Endothelial cell of umbilical vein (primary cell): ENCODE results near the gene DOCK4. TPM values are rescaled to one million over a fixed set of nuclear protein-coding genes. Genes with fewer than 3 reads are reported as not detected.

Experiments
- BruUV-seq: library from RNA; stranded (reverse); fragments of 400-500 nt; replicated peaks from 2 replicates; lab custom pipeline; 2021; lab: Mats Ljungman, UMichigan
- CTCF ChIA-PET: fragments of 300-600, 350-600 bp; sonication (Branson Sonifier 250); formaldehyde crosslinking; loops from one replicate; lab custom pipeline; 2021; ENCODE audit warnings: antibody characterized with exemption, inconsistent platforms; lab: Charles Lee
- POLR2A ChIA-PET: fragments of 300-600, 350-600 bp; sonication (Branson Sonifier 250); formaldehyde crosslinking; loops from one replicate; lab custom pipeline; 2021; ENCODE audit warnings: antibody characterized with exemption, inconsistent platforms; lab: Charles Lee
- DNase-seq: peaks from one replicate; pipeline ENCODE4 v3.0.0-alpha.2; 2011; ENCODE audit warnings: low read depth, low spot score
- FAIRE-seq: peaks from 2 replicates; lab custom pipeline; 2011; peaks lifted over from hg19 to GRCh38; lab: Jason Lieb, UNC
- H2AFZ ChIP-seq: 2 replicates; pipeline ENCODE4 v1.6.0; 2012; ENCODE audit warnings: low read depth, low read length, control low read depth, inconsistent platforms
- H3K27ac ChIP-seq: 2 replicates; pipeline ENCODE4 v1.5.1; 2011; ENCODE audit warnings: low read depth, mild to moderate bottlenecking, control low read depth, low read length, moderate library complexity; ENCODE audit not compliant: insufficient read depth
- H3K27me3 ChIP-seq, 2 experiments: 2 replicates each; pipeline versions ENCODE4 v1.6.0 to v1.6.1; 2011; ENCODE audit warnings: low read length in 2 of 2, mixed read lengths in 1 of 2; ENCODE audit not compliant: control insufficient read depth in 2 of 2, insufficient read depth in 2 of 2
- H3K36me3 ChIP-seq, 2 experiments: 2 replicates in 1 of 2; 3 replicates in 1 of 2; pipeline ENCODE4 v1.5.1; 2011; ENCODE audit warnings: low read length in 2 of 2, mild to moderate bottlenecking in 1 of 2, moderate library complexity in 1 of 2; ENCODE audit not compliant: control insufficient read depth in 2 of 2, insufficient read depth in 2 of 2; ENCODE audit errors: extremely low read depth in 1 of 2
- H3K4me1 ChIP-seq: 3 replicates; pipeline ENCODE4 v1.5.1; 2011; ENCODE audit warnings: mild to moderate bottlenecking, low read length; ENCODE audit not compliant: control insufficient read depth, insufficient read depth; ENCODE audit errors: extremely low read depth
- H3K4me2 ChIP-seq: 2 replicates; pipeline ENCODE4 v1.6.1; 2011; ENCODE audit warnings: low read length, control low read depth, mixed read lengths; ENCODE audit not compliant: insufficient read depth
- H3K4me3 ChIP-seq, 3 experiments: fragments of 200-600 bp in 1 of 3; sonication (generic), shearing (Covaris generic) in 1 of 3; replicated peaks in 1 of 3; 2 replicates each; pipeline ENCODE4 v1.5.1; 2011 to 2016; ENCODE audit warnings: control low read depth in 3 of 3, low read length in 3 of 3, mild to moderate bottlenecking in 2 of 3, inconsistent platforms in 1 of 3, low read depth in 1 of 3, moderate library complexity in 1 of 3; ENCODE audit not compliant: insufficient read depth in 1 of 3
- H3K79me2 ChIP-seq: 2 replicates; pipeline ENCODE4 v1.6.0; 2012; ENCODE audit warnings: low read length, inconsistent platforms; ENCODE audit not compliant: control insufficient read depth, insufficient read depth
- H3K9ac ChIP-seq: replicated peaks from 2 replicates; pipeline ENCODE3; 2011; ENCODE audit warnings: low read length, control low read depth; ENCODE audit not compliant: insufficient read depth; ENCODE audit errors: extremely low read depth
- H3K9me1 ChIP-seq: replicated peaks from 3 replicates; pipeline ENCODE4 v1.6.0; 2011; ENCODE audit warnings: mild to moderate bottlenecking, low read length; ENCODE audit not compliant: control insufficient read depth, insufficient read depth; ENCODE audit errors: extremely low read depth
- H3K9me3 ChIP-seq: replicated peaks from 2 replicates; pipeline ENCODE4 v1.5.1; 2012; ENCODE audit warnings: low read length, inconsistent platforms; ENCODE audit not compliant: control insufficient read depth, insufficient read depth
- H4K20me1 ChIP-seq: replicated peaks from 2 replicates; pipeline ENCODE3; 2011; ENCODE audit warnings: mild to moderate bottlenecking, low read length; ENCODE audit not compliant: control insufficient read depth, insufficient read depth; ENCODE audit errors: extremely low read depth
- CTCF ChIP-seq, 2 donors: IDR thresholded peaks; 1 replicate in 1 of 2; 2 replicates in 1 of 2; pipeline ENCODE4 v1.5.1; 2011; ENCODE audit warnings: low read length in 2 of 2, mild to moderate bottlenecking in 2 of 2, moderate library complexity in 2 of 2, control low read depth in 1 of 2, inconsistent platforms in 1 of 2, low read depth in 1 of 2; ENCODE audit not compliant: insufficient read depth in 1 of 2; ENCODE audit errors: extremely low read depth in 1 of 2
- EZH2 ChIP-seq: IDR thresholded peaks from 2 replicates; pipeline ENCODE4 v1.6.1; 2012; ENCODE audit warnings: borderline replicate concordance, low read depth, mild to moderate bottlenecking, moderate library complexity, low read length, inconsistent platforms; ENCODE audit not compliant: severe bottlenecking
- FOS ChIP-seq: IDR thresholded peaks from 2 replicates; pipeline ENCODE4 v1.6.1; 2011; ENCODE audit warnings: mild to moderate bottlenecking, low read length, moderate library complexity, borderline replicate concordance; ENCODE audit not compliant: insufficient read depth
- GATA2 ChIP-seq: IDR thresholded peaks from 2 replicates; pipeline ENCODE4 v1.7.0; 2011; ENCODE audit warnings: low read depth, mild to moderate bottlenecking, moderate library complexity, mixed read lengths, low read length; ENCODE audit not compliant: insufficient read length, insufficient read depth
- JUN ChIP-seq: IDR thresholded peaks from 2 replicates; pipeline ENCODE4 v1.6.1; 2011; ENCODE audit warnings: borderline replicate concordance, low read depth; ENCODE audit not compliant: insufficient read length, insufficient read depth
- MYC ChIP-seq: IDR thresholded peaks from one replicate; pipeline ENCODE4 v1.6.1; 2011; ENCODE audit warnings: mild to moderate bottlenecking, low read depth, low read length
- POLR2A ChIP-seq: IDR thresholded peaks from 2 replicates; pipeline ENCODE4 v1.6.1; 2012; ENCODE audit warnings: low read depth, mild to moderate bottlenecking, control low read depth, low read length
- POLR2AphosphoS5 ChIP-seq: IDR thresholded peaks from 2 replicates; pipeline ENCODE4 v1.6.1; 2012; ENCODE audit warnings: low read depth, mild to moderate bottlenecking, control low read depth, low read length, moderate library complexity; ENCODE audit not compliant: insufficient read depth
- dilution Hi-C: fragments of 300-500 bp; cut with MboI; formaldehyde crosslinking; loops from one replicate; pipeline ENCODE4 v1.15.0; 2019; ENCODE audit warnings: low sequenced_read_pairs; ENCODE audit not compliant: extremely low pct_ligation_motif_present
- intact Hi-C: fragments of 100-400 bp; cut with micrococcal nuclease; formaldehyde crosslinking; loops from one replicate; pipeline ENCODE4 v1.10.0; 2022
- polyA plus RNA-seq, 4 experiments: library from polyadenylated mRNA; depleted of rRNA in 3 of 4; stranded (reverse) in 3 of 4; unstranded in 1 of 4; fragments of >200 nt; gene quantifications; 2 replicates each; pipeline versions ENCODE4 v1.2.1 to v1.2.3, GENCODE V29; 2011 to 2012; ENCODE audit warnings: missing spikeins in 1 of 4
- total RNA-seq: library from RNA; stranded (reverse); gene quantifications from 2 replicates; pipeline ENCODE4 v1.2.3, GENCODE V29; 2021
- TF ChIP-seq, protein P1 (sequence below): IDR thresholded peaks from 2 replicates; pipeline ENCODE4 v1.6.1; 2011; ENCODE audit not compliant: insufficient read depth, insufficient read length

The DOCK4 gene
- total and polyA plus RNA-seq, 2 donors (not counting 3 experiments of a cell fraction or from before 2014, with no cell fraction given) = 47.4 to 164 TPM

GRCh38 chr7:112092306-112092705 lies 113.9 kb downstream of the DOCK4 start:
- no peaks in the 10 kb centered on the region for H3K9me1 ChIP-seq
- H3K79me2 ChIP-seq = peaks cover 99% of the 10 kb centered on the region
- ChIA-PET POLR2A (no interaction called here), CTCF (no interaction called here)
- peaks cover 1% of the 10 kb centered on the region for H3K4me1 ChIP-seq
- H3K36me3 ChIP-seq = no peaks in the 10 kb centered on the region
- no TSS peak for BruUV-seq
- H4K20me1 ChIP-seq = peaks cover 2% of the 10 kb centered on the region
- H3K9ac ChIP-seq = no peak overlapping the region
- no peak overlapping the region for H2AFZ ChIP-seq
- H3K9me3 ChIP-seq = no peaks in the 10 kb centered on the region
- TF ChIP-seq POLR2A (no peak), FOS (no peak), EZH2 (no peak), JUN (no peak), CTCF (IDR thresholded peaks at IDR 0.05; ENCODE audit: extremely low read depth in 1 of 2, insufficient read depth in 1 of 2, low read depth in 1 of 2, low read length in 2 of 2) (no peak), GATA2 (no peak), POLR2AphosphoS5 (no peak), MYC (no peak)
- TF ChIP-seq, protein P1, sequence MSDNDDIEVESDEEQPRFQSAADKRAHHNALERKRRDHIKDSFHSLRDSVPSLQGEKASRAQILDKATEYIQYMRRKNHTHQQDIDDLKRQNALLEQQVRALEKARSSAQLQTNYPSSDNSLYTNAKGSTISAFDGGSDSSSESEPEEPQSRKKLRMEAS = no peak
- no peak overlapping the region for H3K27ac ChIP-seq
- intact Hi-C loops (no loop called here), dilution Hi-C loops (no loop called here)
- H3K4me3 ChIP-seq = no peak overlapping the region
- no peak overlapping the region for H3K4me2 ChIP-seq
- H3K27me3 ChIP-seq = no peaks in the 10 kb centered on the region
- DNase-seq (no peak), FAIRE-seq (no peak)
